GM12801 (cell line): Measurements from ENCODE around the gene DCHS1.

Source experiments
- TF ChIP-seq, protein P1 (sequence below): IDR thresholded peaks from one replicate; pipeline ENCODE4 v1.5.1; 2011; ENCODE audit warnings: control low read depth; ENCODE audit not compliant: insufficient read length; ENCODE audit errors: extremely low read depth

The DCHS1 gene

DNA sequence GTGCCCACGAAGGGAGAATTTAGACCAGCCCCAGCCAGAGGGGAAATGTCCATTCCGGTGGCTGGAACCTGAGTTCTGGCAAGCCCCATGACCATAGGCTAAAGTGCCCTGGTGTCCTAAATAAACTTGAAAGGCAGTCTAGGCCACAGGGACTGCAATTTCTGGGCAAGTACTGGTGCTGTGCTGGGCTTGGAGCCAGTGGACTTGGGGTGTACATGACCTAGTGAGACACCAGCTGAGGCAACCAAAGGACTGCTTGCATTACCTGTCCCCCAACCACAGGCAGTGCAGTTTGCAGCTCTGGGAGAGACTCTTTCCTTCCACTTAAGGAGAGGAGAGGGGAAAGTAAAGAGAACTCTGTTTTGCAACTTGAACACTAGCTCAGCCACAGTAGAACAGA, 75.9 kb downstream of the DCHS1 start:
- TF ChIP-seq, protein P1, sequence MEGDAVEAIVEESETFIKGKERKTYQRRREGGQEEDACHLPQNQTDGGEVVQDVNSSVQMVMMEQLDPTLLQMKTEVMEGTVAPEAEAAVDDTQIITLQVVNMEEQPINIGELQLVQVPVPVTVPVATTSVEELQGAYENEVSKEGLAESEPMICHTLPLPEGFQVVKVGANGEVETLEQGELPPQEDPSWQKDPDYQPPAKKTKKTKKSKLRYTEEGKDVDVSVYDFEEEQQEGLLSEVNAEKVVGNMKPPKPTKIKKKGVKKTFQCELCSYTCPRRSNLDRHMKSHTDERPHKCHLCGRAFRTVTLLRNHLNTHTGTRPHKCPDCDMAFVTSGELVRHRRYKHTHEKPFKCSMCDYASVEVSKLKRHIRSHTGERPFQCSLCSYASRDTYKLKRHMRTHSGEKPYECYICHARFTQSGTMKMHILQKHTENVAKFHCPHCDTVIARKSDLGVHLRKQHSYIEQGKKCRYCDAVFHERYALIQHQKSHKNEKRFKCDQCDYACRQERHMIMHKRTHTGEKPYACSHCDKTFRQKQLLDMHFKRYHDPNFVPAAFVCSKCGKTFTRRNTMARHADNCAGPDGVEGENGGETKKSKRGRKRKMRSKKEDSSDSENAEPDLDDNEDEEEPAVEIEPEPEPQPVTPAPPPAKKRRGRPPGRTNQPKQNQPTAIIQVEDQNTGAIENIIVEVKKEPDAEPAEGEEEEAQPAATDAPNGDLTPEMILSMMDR, result no peak

DNA sequence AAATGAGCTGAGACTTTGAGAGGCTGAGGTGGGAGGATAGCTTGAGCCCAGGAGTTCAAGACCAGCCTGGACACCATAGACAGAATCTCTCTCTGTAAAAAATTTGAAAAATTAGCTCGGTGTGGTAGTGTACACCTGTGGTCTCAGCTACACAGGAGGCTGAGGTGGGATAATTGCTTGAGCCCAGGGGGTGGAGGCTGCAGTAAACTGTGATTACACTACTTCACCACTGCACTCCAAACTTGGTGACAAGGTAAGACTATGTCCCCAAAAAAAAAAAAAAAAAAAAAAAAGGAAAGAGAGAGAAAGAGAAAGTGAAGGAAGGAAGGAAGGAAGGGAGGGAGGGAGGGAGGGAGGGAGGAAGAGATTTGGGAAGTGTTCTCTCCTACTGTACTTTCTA, 77.5 kb downstream of the DCHS1 start:
- TF ChIP-seq, protein P1, result no peak

DNA sequence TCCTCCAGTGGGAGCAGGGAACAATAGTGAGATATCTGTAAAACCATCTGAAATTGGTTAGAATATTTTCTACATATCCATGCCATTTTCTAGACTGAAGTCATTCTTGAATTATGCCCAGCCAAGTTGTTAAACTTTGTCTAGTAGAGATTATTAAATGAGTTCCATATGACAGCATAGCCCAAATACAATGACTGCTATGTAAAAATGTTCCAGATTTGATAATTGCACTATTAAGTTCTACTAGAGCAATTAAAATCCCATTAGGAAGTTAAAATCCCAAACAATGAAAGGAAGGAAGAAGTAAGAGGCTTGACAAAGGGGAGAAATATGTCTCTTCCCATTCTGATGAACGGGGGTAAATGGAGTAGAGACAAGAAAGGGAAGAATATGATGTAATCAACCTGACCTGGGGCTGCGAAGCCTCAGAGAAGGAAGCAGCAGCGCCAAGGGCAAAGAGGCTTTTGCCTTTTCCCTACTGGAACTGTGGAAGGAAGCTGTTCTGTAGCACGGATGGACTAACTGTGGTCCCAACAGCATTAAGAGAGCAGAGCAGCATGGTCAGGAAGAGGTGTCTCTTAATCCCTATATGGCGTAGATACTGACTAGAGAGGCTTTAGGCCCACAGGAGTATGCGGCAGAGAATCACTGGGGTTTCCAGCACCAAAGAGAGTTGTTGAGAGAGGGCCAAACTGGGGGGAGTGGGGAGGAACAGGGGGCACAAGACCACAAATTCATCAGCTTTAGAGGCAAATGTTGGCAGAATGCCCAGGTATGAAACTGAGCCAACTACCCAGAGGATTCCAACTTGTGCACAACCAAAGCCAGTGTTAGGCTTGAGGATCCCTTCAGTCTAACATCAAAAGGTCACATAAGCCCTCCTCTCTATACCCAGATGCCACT, 78.9 kb downstream of the DCHS1 start:
- TF ChIP-seq, protein P1, result no peak

DNA sequence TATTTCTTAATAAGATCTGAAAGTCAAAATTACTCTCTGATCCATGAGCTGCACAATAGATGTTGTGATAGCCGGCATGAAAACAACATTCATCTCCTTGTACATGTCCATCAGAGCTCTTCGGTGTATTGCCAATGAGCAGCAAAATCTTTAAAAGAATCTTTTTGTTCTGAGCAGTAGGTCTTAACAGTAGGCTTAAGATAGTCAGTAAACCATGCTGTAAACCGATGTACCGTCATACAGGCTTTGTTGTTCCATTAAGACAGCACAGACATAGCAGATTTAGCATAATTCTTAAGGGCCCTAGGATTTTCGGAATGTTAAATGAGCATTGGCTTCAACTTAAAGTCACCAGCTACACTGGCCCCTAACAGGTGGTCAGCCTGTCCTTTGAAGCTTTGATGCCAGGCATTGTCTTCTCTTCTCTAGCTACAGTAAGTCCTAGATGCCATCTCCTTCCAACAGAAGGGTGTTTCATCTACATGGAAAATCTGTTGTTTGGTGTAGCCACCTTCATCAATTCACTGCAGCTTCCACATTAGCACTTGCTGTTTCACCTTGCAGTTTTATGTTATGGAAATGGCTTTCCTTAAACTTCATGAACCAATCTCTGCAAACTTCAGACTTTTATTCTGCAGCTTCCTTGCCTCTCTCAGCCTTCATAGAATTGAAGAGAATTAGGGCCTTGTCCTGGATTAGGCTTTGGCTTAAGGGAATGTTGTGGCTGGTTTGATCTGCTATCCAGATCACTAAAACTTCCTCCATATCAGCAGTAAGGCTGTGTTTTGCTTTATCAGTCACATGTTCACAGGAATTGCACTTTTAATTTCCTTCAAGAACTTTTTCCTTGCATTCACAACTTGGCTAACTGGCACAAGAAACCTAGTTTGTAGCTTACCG, 80.5 kb downstream of the DCHS1 start:
- TF ChIP-seq, protein P1, result no peak

DNA sequence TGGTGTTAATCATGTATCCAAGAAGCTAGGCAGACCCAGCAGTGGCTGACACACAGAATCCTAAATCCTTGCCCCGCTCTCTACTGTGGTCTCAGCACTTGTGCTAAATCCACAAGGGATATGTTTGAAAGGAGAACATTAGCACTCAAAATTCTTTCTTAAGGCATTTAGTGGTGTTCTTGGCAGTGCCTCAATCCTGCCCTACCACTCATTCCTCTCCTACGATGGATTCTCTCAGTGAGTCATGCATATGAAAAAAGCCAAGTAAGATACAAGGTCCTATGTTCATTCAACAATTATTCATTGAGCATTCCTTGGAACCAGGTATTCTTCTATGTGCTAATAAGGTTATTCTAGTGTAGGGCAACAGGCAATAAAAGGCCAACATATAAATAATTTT, 83.4 kb downstream of the DCHS1 start:
- TF ChIP-seq, protein P1, result no peak

DNA sequence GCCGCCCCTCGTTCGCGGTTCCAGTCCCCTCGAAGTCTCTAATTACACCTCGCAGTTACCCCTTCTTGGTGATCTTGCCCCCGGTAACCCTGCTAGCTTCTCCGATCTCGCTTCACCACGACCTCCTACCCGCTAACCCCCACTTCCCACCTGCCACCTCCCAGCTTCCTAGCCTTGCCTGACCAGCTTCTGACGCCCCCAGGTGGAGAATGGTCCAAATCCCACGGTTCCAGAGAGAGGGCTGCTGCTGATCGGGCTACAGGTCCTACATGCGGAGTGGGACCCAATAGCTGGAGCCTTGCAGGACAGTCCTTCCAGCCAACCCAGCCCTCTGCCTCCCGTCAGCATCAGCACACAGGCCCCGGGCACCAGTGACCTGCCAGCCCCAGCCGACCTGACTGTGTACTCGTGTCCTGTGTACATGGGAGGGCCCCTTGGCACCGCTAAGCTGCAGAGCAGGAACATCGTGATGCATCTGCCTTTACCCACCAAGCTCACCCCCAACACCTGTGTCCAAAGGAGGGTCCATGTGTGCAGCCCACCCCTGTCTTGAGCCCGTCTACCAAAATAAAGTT, 84.1 kb downstream of the DCHS1 start:
- TF ChIP-seq, protein P1, result no peak
